Posterior cingulate gyrus (tissue), 11 donors: ENCODE results near the gene SSU72.
"Not testable (repeated sequence)": the region's sequence is repeated elsewhere in the genome, so short reads cannot be mapped to it uniquely, and the experiment has no call there.

Experiments used
- DNase-seq, 10 donors: peaks; one replicate each; pipeline versions ENCODE4 v3.0.0 to v3.0.0-alpha.2; 2020 to 2021; ENCODE audit warnings: mixed read lengths in 3 of 10
- intact Hi-C: fragments of 100-400 bp; cut with DNase I; formaldehyde crosslinking; loops from one replicate; pipeline ENCODE4 v1.15.1; 2023

Gene SSU72

DNA sequence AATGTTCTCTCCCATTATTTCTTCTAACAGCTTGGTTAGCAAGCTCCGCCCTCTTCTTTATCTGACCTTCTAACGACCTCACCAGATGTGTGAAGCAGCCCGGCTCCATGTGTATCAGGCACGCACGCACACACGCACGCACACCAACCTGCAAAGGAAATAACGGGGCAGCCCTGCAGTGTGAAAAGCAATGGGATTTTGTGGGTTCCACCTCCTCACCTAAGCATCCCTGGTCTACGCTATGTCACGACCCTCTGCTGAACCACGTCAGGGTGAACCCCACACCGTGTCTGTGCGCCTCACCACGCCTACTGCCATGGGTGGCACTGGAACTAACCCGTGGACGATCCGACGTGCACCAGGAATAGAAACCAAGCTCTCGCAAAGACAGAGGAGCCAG, 10.4 kb downstream of the SSU72 start:
- intact Hi-C loops = no loop called here

DNA sequence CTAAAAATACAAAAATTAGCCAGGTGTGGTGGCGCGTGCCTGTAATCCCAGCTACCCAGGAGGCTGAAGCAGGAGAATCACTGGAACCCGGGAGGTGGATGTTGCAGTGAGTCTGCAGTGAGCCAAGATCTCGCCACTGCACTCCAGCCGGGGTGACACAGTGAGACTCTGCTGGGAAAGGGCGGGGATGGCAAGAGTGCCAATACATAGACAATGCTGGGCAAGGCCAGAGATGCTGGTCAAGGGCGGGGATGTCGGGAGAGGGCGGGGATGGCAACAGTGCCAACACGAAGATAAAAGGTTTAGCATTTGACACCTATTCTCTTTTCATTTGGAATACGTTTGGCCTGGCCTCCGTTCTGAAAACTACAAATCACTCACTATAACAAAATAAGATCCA, 11.0 kb downstream of the SSU72 start:
- DNase-seq = no peak
- intact Hi-C loops = no loop called here

More for the DNA sequence above, 10.4 kb downstream of the SSU72 start:
- DNase-seq = no peak

GRCh38 chr1:1562556-1563195, 12.0 kb downstream of the SSU72 start:
- intact Hi-C loops = no loop called here
- DNase-seq = no peak

GRCh38 chr1:1561801-1562470, 12.7 kb downstream of the SSU72 start:
- intact Hi-C loops = no loop called here
- no peak for DNase-seq

DNA sequence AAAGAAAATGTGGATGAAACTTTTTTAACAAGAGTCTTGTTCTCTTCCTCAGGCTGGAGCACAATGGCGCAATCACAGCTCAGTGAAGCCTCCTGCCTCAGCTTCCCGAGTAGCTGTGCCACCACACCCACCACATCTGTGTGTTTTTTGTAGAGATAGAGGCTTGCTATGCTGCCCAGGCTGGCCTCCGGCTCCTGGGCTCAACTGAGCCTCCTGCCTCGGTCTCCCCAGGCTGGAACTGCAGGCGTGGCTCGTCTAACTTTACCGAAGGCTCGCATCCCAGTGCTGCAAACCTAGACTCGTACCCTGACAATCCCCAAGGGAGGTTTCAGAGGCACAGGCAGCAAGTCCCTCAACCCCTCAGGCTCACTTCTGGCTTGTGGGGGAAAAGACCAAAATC, 14.5 kb downstream of the SSU72 start:
- no peak for DNase-seq
- intact Hi-C loops = no loop called here

DNA sequence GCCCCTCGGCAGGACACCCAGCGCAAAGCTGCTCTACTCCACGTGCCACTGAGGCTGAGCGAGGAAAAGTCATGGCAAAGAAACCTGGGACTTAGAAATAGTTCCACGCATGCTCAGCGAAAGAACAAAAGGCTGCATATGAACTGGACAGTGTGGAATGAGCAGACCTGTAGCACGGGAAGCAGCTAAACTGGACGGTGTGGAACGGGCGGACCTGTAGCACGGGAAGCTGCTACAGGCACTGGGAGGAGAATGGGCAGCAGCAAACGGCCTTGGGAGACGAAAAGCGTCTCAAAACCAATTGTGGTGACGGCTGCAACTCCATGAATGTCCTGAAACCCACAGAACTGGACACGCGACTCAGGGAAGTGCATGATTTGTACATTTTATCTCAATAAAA, 15.6 kb downstream of the SSU72 start:
- DNase-seq = no peak
- intact Hi-C loops = no loop called here

GRCh38 chr1:1558591-1558990, 16.1 kb downstream of the SSU72 start:
- no peak for DNase-seq
- intact Hi-C loops = no loop called here

GRCh38 chr1:1557688-1558087, 17.0 kb downstream of the SSU72 start:
- DNase-seq, intact Hi-C loops: not testable (repeated sequence)

- DNase-seq, intact Hi-C loops: not testable (repeated sequence)
Measured at GRCh38 chr1:1556961-1557360, 17.7 kb downstream of the SSU72 start.

GRCh38 chr1:1556505-1556904, 18.2 kb downstream of the SSU72 start:
- no peak for DNase-seq
- intact Hi-C loops = no loop called here

DNA sequence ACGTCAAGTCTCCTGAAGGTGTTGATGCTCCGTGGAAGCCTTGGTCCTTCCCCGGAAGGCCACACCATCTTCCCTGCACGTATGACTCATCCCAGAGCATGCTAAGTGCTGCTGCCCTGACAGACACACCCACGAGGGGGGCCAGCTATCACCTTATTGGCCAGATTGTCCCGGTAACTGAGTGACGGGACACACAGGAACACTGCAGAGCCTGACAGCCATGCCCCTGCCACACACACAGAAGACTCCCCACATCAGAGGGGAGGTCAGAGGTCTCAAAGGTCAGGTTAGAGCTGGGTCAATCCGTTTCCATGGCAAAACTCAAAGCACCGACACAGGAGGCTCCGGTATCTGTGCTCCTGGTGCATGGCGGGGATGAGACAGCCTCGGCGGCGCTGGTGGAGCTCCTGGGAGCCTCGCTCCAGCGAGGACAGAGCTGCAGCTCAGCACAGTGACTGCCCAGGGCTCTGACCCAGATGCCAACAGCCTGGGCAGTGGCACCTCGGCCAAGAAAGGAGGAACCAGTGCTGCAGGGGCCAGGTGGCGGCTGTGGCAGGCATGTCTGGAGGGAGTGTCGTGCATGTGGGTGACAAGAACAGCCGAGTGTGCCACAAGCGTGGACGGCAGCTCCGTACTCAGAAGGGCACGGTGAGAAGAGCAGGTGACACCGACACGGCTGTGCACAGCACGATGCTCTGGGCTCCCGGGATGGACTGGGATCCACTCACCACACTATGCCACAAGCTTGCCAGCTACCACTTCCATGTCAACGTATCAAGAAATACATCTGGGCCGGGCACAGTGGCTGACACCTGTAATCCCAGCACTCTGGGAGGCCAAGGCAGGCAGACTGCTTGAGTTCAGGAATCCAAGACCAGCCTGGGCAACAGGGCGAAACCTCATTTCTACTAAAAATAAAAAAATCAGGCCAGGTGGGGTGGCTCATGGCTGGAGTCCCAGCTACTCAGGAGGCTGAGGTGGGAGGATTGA, 19.4 kb downstream of the SSU72 start:
- peak in 2 of 10 donors; percentile 60 to 90 for DNase-seq
- intact Hi-C loops = no loop called here

GRCh38 chr1:1554550-1554925, 20.1 kb downstream of the SSU72 start:
- no peak for DNase-seq
- intact Hi-C loops = no loop called here

DNA sequence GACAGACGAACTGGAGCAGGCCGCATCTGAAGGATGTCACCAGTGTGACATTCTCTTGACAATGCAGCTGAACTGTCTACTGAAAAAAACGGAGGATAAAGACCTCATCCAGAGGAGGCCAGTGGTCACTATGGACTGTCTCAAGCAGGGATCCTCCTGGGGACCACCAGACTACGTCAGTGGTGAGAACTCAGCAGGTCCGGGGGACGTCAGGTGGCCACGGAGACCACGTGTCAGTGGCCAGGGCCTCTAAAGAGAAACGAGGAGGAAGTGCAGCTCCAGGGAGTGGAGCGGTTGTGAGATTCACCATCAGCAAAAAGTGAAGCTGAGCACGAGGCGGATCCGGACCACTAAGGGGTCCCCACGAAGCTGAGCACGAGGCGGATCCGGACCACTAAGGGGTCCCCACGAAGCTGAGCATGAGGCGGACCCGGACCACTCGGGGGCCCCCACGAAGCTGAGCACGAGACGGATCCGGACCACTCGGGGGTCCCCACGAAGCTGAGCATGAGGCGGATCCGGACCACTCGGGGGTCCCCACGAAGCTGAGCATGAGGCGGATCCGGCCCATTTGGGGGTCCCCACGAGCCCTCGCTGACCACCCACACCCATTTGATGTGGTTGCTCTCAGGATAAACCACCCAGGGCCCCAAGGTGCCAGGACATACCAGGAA, 20.7 kb downstream of the SSU72 start:
- intact Hi-C loops = no loop called here
- DNase-seq = peak in 1 of 10 donors; percentile 76

DNA sequence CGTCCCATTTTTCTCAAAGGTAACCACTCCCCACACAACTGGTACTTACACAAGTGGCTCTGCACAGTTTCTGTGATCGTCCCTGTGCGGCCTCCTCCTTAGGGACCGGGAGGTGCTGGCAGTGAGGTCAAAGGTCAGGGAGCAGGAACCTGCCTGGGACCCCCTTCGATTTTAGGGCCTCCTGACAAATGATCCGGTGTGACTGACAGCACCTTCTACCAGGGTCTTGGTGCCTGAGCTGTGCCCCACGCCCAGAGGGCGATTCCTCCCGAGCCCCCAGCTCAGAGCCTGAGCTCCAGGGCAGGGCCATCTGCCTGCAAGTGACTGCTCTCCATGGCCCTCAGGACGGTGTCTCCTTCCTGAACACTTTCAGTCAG, 22.4 kb downstream of the SSU72 start:
- intact Hi-C loops = no loop called here
- no peak for DNase-seq

- DNase-seq = peak in 1 of 10 donors; percentile 77
- intact Hi-C loops = no loop called here
Measured at GRCh38 chr1:1551524-1552262, 23.0 kb downstream of the SSU72 start.

DNA sequence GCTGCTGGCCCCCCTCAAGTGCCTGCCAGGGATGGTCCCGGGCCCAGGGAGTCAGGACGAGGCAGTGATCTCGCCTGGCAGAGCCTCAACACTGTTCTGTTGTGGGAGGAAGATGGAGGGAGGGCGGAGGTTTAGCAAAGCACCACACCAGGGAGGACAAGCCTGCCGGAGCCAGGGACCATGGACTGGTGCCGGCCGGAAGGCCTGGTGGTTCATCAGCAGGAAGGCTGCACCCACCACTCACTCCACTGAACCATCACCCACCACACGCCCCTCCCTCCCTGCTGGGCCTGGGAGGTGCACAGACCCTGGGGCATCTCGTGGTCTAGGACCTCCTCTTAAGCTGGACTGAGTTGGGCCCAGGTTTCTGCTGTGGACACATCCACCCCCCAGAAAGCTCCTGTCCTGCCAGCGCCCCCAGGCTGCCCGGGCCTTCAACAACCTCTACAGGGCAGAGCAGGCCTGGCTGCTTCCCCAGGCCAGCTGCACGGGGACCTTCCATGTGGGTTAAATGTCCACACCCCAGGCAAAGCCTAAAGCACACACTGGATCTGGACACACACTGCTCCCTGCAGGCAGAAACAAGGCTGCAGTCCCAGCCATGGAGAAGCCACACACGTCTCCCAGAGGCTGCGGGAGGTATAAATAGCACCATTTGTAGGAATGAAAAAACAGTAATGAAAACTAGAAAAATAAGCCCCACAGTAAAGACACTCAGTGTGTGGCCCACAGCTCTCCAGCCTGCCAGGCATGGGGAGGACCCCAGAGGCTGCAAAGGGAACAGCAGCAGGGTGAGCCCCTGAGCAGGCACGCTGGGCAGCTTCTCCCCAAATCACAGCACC, 23.9 kb downstream of the SSU72 start:
- DNase-seq = peak in 5 of 10 donors; percentile 45 to 94 (median 72)
- intact Hi-C loops = no loop called here

DNA sequence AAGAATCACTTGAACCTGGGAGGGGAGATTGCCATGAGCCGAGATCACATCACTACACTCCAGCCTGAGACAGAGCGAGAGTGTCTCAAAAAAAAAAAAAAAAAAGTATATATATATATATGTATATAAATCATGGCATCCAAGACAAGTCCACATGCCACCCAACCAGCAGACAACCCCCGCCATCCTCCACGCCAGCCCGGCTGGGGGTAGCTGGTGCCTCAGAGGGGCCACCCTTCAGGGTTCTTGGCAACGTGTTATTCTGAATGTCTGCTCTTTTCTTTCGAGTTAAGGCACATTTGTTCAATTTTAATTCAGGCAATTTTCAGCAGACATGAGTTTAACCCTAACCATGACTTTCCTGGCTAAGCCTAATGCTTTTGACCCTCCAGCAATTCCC, 24.6 kb downstream of the SSU72 start:
- no peak for DNase-seq
- intact Hi-C loops = no loop called here

GRCh38 chr1:1548591-1548990, 26.1 kb downstream of the SSU72 start:
- intact Hi-C loops = no loop called here
- no peak for DNase-seq

DNA sequence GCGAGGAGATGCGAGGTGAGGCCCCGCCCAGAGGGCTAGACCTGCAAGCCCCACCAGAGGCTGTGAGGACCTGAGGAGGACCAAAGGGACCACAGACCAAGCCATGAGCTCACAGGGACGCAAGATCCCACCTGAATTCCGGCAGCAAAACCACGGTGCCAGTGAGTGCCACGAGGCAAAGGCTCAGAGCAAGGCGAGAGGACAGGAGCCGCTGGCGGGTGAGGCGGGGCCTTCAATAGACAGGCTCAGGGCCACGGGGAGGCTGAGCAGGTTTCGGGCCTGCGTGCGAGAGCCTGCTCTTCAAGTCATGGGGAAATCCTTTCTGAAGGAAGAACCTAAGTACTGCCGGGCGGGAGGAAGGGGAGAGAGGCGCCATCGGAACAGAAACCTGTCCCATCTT, 27.2 kb downstream of the SSU72 start:
- peak in 1 of 10 donors; percentile 82 for DNase-seq
- intact Hi-C loops = no loop called here
